CD4-positive, alpha-beta T cell (primary cell): ENCODE measurements around the gene ABCC5. TPM values are rescaled to one million over a fixed set of nuclear protein-coding genes. Genes with fewer than 3 reads are reported as not detected.

Experiments used
- ATAC-seq: fragments of 200-7000 bp; cut with Tn5 transposase; one replicate; pipeline ENCODE4 v1.10.0; 2022; ENCODE audit warnings: mild to moderate bottlenecking; ENCODE audit not compliant: poor library complexity
- CTCF ChIA-PET: fragments of 350-600 bp; sonication (Branson Sonifier 250); formaldehyde crosslinking; loops from one replicate; lab custom pipeline; 2021; ENCODE audit warnings: antibody characterized with exemption, inconsistent platforms; lab: Charles Lee
- POLR2A ChIA-PET: fragments of 350-600 bp; sonication (Branson Sonifier 250); formaldehyde crosslinking; loops from one replicate; lab custom pipeline; 2021; ENCODE audit warnings: antibody characterized with exemption, inconsistent platforms; lab: Charles Lee
- DNase-seq, 14 experiments: peaks; one replicate each; pipeline ENCODE4 v3.0.0-alpha.2; 2013 to 2020; ENCODE audit warnings: mixed read lengths in 2 of 14
- H3K27ac ChIP-seq, 2 donors: one replicate each; pipeline versions ENCODE4 v1.5.1 to v1.7.0; 2013; ENCODE audit warnings: low read length in 2 of 2, low read depth in 1 of 2, mild to moderate bottlenecking in 1 of 2
- H3K27me3 ChIP-seq, 2 experiments: 1 replicate in 1 of 2; 2 replicates in 1 of 2; pipeline versions ENCODE4 v1.6.1 to v1.7.0; 2013; ENCODE audit warnings: low read length in 2 of 2, control low read depth in 1 of 2, mild to moderate bottlenecking in 1 of 2, moderate library complexity in 1 of 2; ENCODE audit not compliant: insufficient read depth in 2 of 2, control insufficient read depth in 1 of 2
- H3K36me3 ChIP-seq: one replicate; pipeline ENCODE4 v1.6.1; 2013; ENCODE audit warnings: low read length, control low read depth; ENCODE audit not compliant: insufficient read depth
- H3K4me1 ChIP-seq: one replicate; pipeline ENCODE4 v1.6.1; 2013; ENCODE audit warnings: low read length, control low read depth; ENCODE audit not compliant: insufficient read depth
- H3K4me3 ChIP-seq: one replicate; pipeline ENCODE4 v1.5.1; 2013; ENCODE audit warnings: mild to moderate bottlenecking, low read length, moderate library complexity
- H3K9me3 ChIP-seq, 2 experiments: 1 replicate in 1 of 2; 2 replicates in 1 of 2; pipeline versions ENCODE4 v1.6.1 to v1.7.0; 2013; ENCODE audit warnings: low read length in 2 of 2, mild to moderate bottlenecking in 2 of 2, control low read depth in 1 of 2, moderate library complexity in 1 of 2; ENCODE audit not compliant: control insufficient read depth in 1 of 2, insufficient read depth in 1 of 2
- H3K27ac Mint-ChIP-seq: one replicate; pipeline ENCODE4 v1.8.0; 2020; ENCODE audit warnings: mixed read lengths
- H3K27me3 Mint-ChIP-seq: one replicate; pipeline ENCODE4 v1.8.0; 2021; ENCODE audit warnings: mixed read lengths
- H3K36me3 Mint-ChIP-seq: one replicate; pipeline ENCODE4 v1.8.0; 2021; ENCODE audit warnings: low read depth, mixed read lengths
- H3K4me1 Mint-ChIP-seq: one replicate; pipeline ENCODE4 v1.8.0; 2021; ENCODE audit warnings: low read depth, mixed read lengths
- H3K4me3 Mint-ChIP-seq: one replicate; pipeline ENCODE4 v1.8.0; 2020; ENCODE audit warnings: mild to moderate bottlenecking, mixed read lengths
- H3K9me3 Mint-ChIP-seq: one replicate; pipeline ENCODE4 v1.8.0; 2020; ENCODE audit warnings: mixed read lengths
- CTCF ChIP-seq: fragments of 200-600 bp; IDR thresholded peaks from one replicate; pipeline ENCODE4 v1.8.0; 2022; ENCODE audit warnings: antibody characterized with exemption, mild to moderate bottlenecking
- intact Hi-C, 2 experiments: fragments of 100-400 bp; cut with DNase I in 1 of 2; cut with micrococcal nuclease in 1 of 2; formaldehyde crosslinking; loops; one replicate each; pipeline versions ENCODE4 v1.15.1 to v1.9.0; 2023 to 2025; cut with DNase I, micrococcal nuclease
- polyA plus RNA-seq, 2 donors: library from polyadenylated mRNA; unstranded; fragments of 120-200 nt; gene quantifications; one replicate each; pipeline ENCODE4 v1.2.1, GENCODE V29; 2013
- total RNA-seq, 174 experiments: library from RNA in 2 of 174; stranded (reverse) in 2 of 174; gene quantifications; one replicate each; pipeline ENCODE4 v1.2.3 and lab custom pipeline; 2021 to 2026

ABCC5 gene
- total RNA-seq (10 to 100 TPM; 10.8 to 11.4 TPM), total RNA-seq (lab: John Stamatoyannopoulos, UW) (5.6 to 91.1 (median 32.3) reads per million in 172 experiments)
- polyA plus RNA-seq (2013, experiment 1 of 2) = 16.2 TPM
- 16.5 TPM for polyA plus RNA-seq (2013, experiment 2 of 2)

DNA sequence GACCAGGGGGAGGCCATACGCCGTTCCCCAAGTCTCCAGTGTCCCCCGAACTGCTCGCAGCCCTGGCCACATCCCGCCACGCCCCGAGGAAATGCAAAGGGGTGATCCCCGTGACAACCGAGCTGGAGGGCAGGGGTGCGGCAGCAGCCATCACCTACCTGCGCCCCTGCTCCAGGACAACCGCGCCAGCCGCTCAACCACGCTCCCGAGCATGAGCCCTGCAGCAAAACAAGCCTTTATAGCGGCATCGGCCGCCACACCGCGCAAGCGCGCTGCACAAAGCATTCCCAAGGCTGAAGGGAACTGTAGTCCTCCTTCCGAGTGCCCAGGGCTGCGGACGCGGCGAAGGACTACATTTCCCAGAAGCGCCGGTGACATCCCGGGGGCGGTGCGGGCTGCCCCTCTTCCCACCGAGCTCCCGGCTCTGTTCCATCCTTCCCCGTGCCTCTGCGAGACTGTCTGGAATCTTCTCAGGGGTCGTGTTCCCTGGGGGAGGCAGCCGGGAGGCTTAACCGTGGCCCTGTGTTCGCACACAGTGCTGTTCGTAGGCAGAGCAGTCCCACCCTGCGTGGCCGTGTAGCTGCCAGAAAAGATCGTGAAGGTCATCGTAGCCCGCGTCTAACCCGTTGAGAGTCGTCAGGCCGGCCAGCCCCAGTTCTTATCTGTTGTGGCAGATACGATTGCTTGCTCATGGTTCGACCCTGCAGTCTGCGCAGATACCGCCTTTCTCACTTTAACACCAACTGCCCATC lies at the start of gene ABCC5:
ABCC5 (minus strand) TSS at position 213 of the 752 bp plus-strand sequence. CDS start 3,492 bp downstream, outside the sequence.
- intact Hi-C loops = loop anchor here (1.0 to 10.0 kb wide), 10 partner anchors 119 to 1567 kb away; partner anchors contain the start of genes ABCF3 (in 1 of the 2), AP2M1 (in 1 of the 2), EEF1AKMT4 (in 1 of the 2) and EIF2B5 (in 1 of the 2)
- peak; percentile 65 to 92 (median 78) for DNase-seq
- peak; percentile 94 for ATAC-seq
- Mint-ChIP-seq H3K4me1 (peaks cover 26% of the 10 kb centered on the region), H3K9me3 (no peaks in the 10 kb centered on the region), H3K27ac (peak within 1 kb of the TSS; percentile 66), H3K27me3 (peaks cover 5% of the 10 kb centered on the region), H3K36me3 (peaks cover 15% of the 10 kb centered on the region), H3K4me3 (peak within 1 kb of the TSS; percentile 100)
- ChIA-PET CTCF (interaction anchor here (1.0 to 2.0 kb wide), 3 partner anchors 122 to 232 kb away, joined by 3 to 6 read pairs (median 5); partner anchors contain the start of genes EEF1AKMT4 and PARL), POLR2A (interaction anchor here (0.7 to 1.5 kb wide), 2 partner anchors 27 to 117 kb away, joined by 3 to 8 read pairs; partner anchors contain the start of gene EIF2B5)
- H3K36me3 ChIP-seq = no peaks in the 10 kb centered on the region
- peak within 1 kb of the TSS; percentile 96 for H3K4me3 ChIP-seq
- peaks cover 0 to 3% of the 10 kb centered on the region in 2 experiments for H3K27me3 ChIP-seq
- peaks cover 16% of the 10 kb centered on the region for H3K4me1 ChIP-seq
- H3K27ac ChIP-seq = peak within 1 kb of the TSS; percentile 23 to 43
- H3K9me3 ChIP-seq = no peaks in the 10 kb centered on the region
- TF ChIP-seq CTCF = peak; percentile 89

- intact Hi-C loops = no loop called here
- Mint-ChIP-seq H3K4me3 (no peak overlapping the region), H3K9me3 (no peaks in the 10 kb centered on the region)
These were observed 48.5 kb upstream of the ABCC5 start for GRCh38 chr3:184066211-184066610.

GRCh38 chr3:184062637-184063036 lies 45.0 kb upstream of the ABCC5 start:
- H3K9me3 ChIP-seq = no peaks in the 10 kb centered on the region
- Mint-ChIP-seq H3K27ac (no peak overlapping the region), H3K4me1 (no peaks in the 10 kb centered on the region), H3K4me3 (no peak overlapping the region), H3K27me3 (no peaks in the 10 kb centered on the region), H3K9me3 (no peaks in the 10 kb centered on the region), H3K36me3 (no peaks in the 10 kb centered on the region)
- POLR2A ChIA-PET = no interaction called here
- no peaks in the 10 kb centered on the region for H3K27me3 ChIP-seq
- no peaks in the 10 kb centered on the region for H3K4me1 ChIP-seq
- no peak for DNase-seq
- H3K36me3 ChIP-seq = no peaks in the 10 kb centered on the region
- no peak overlapping the region for H3K4me3 ChIP-seq
- no peak for ATAC-seq
- H3K27ac ChIP-seq = no peak overlapping the region
- CTCF ChIA-PET = no interaction called here
- no peak for TF ChIP-seq CTCF
- intact Hi-C loops = no loop called here

More at GRCh38 chr3:184066211-184066610, 48.5 kb upstream of the ABCC5 start:
- no peak for ATAC-seq
- DNase-seq = no peak
- Histone ChIP-seq H3K4me1 (no peaks in the 10 kb centered on the region), H3K9me3 (peaks cover 0 to 6% of the 10 kb centered on the region in 2 experiments), H3K4me3 (no peak overlapping the region), H3K36me3 (no peaks in the 10 kb centered on the region), H3K27me3 (no peaks in the 10 kb centered on the region), H3K27ac (no peak overlapping the region)
- Mint-ChIP-seq H3K27me3 (no peaks in the 10 kb centered on the region), H3K27ac (no peak overlapping the region), H3K4me1 (no peaks in the 10 kb centered on the region), H3K36me3 (no peaks in the 10 kb centered on the region)
- ChIA-PET CTCF (no interaction called here), POLR2A (no interaction called here)
- no peak for TF ChIP-seq CTCF
